K562 (cell line): ENCODE results near the gene CDHR2. TPM values are rescaled to one million over a fixed set of nuclear protein-coding genes. Genes with fewer than 3 reads are reported as not detected.

ENCODE experiments used
- CHD7 ChIP-seq: fragments of 200-600 bp; sonication (generic); IDR thresholded peaks from one replicate; pipeline ENCODE4 v1.6.1; 2012; ENCODE audit warnings: mild to moderate bottlenecking, low read depth, low read length, inconsistent platforms
- polyA plus RNA-seq, 8 experiments: library from polyadenylated mRNA; depleted of rRNA in 4 of 8; stranded (reverse) in 5 of 8; unstranded in 3 of 8; fragments of >200 nt; fragmentation: Nextera tagmentation in 2 of 8; fragmentation: Illumina TruSeq in 1 of 8; extraction: Ambion mirVana in 2 of 8; extraction: Trizol in 1 of 8; gene quantifications; 2 replicates each; pipeline versions ENCODE4 v1.2.1 to v1.2.3, GENCODE V29; 2011 to 2014; ENCODE audit warnings: inconsistent platforms in 1 of 8, missing spikeins in 1 of 8
- total RNA-seq, 7 experiments: library from RNA; depleted of rRNA in 6 of 7; stranded (reverse); fragments of >200 nt in 6 of 7; fragmentation: Illumina TruSeq in 2 of 7; extraction: Trizol in 2 of 7; gene quantifications; 2 replicates each; pipeline versions ENCODE4 v1.2.1 to v1.2.3, GENCODE V29; 2011 to 2021; ENCODE audit warnings: low replicate concordance in 1 of 7

CDHR2 gene
- total and polyA plus RNA-seq, 9 of the 15 experiments (the other 6 are each of a cell fraction or from before 2014, with no cell fraction given), result 0.01 to 0.62 (median 0.09) TPM; not detected in 2

- no peak for TF ChIP-seq CHD7
Measured at GRCh38 chr5:176501333-176501732, 47.8 kb upstream of the CDHR2 start (continued).
